Esophagus (tissue), 2 donors: ENCODE measurements around the gene ZNF76. TPM values are rescaled to one million over a fixed set of nuclear protein-coding genes. Genes with fewer than 3 reads are reported as not detected.

Experiments
- H3K27ac ChIP-seq, 2 donors: one replicate each; pipeline ENCODE4 v1.5.1; 2013; ENCODE audit warnings: low read depth in 2 of 2, mild to moderate bottlenecking in 2 of 2, inconsistent platforms in 1 of 2, low read length in 1 of 2, moderate library complexity in 1 of 2
- H3K27me3 ChIP-seq, 2 donors: one replicate each; pipeline ENCODE4 v1.6.1; 2013; ENCODE audit warnings: low read length in 2 of 2, control low read depth in 1 of 2, mild to moderate bottlenecking in 1 of 2; ENCODE audit not compliant: insufficient read depth in 2 of 2, control insufficient read depth in 1 of 2
- H3K36me3 ChIP-seq, 2 donors: one replicate each; pipeline ENCODE4 v1.6.1; 2013; ENCODE audit warnings: low read length in 1 of 2; ENCODE audit not compliant: control insufficient read depth in 2 of 2, insufficient read depth in 2 of 2
- H3K4me1 ChIP-seq, 2 donors: one replicate each; pipeline ENCODE4 v1.6.1; 2013; ENCODE audit warnings: low read length in 1 of 2; ENCODE audit not compliant: control insufficient read depth in 2 of 2, insufficient read depth in 2 of 2
- H3K4me3 ChIP-seq, 2 donors: one replicate each; pipeline ENCODE4 v1.5.1; 2013; ENCODE audit warnings: low read length in 2 of 2, mild to moderate bottlenecking in 2 of 2, low read depth in 1 of 2, moderate library complexity in 1 of 2
- H3K9me3 ChIP-seq, 2 donors: one replicate each; pipeline ENCODE4 v1.6.1; 2013; ENCODE audit warnings: mild to moderate bottlenecking in 2 of 2, low read depth in 1 of 2, low read length in 1 of 2, moderate library complexity in 1 of 2; ENCODE audit not compliant: control insufficient read depth in 2 of 2, insufficient read depth in 1 of 2
- WGBS, 2 donors: extraction: QIAGEN DNeasy Blood & Tissue Kit; methylation state at CpG; one replicate each; pipeline ENCODE4 v1.1.7; 2013; 5-methylcytosine and 5-hydroxymethylcytosine counted together
- polyA plus RNA-seq, 2 donors: library from polyadenylated mRNA; stranded (reverse); fragments of 200-250 nt; gene quantifications; one replicate each; pipeline ENCODE4 v1.2.3, GENCODE V29; 2013
- donor health status: healthy with polysubstance abuse.
- donor health status: Bipolar disorder and iron deficiency.

ZNF76 gene
- polyA plus RNA-seq, 2 donors, result 15.3 to 26.9 TPM

DNA sequence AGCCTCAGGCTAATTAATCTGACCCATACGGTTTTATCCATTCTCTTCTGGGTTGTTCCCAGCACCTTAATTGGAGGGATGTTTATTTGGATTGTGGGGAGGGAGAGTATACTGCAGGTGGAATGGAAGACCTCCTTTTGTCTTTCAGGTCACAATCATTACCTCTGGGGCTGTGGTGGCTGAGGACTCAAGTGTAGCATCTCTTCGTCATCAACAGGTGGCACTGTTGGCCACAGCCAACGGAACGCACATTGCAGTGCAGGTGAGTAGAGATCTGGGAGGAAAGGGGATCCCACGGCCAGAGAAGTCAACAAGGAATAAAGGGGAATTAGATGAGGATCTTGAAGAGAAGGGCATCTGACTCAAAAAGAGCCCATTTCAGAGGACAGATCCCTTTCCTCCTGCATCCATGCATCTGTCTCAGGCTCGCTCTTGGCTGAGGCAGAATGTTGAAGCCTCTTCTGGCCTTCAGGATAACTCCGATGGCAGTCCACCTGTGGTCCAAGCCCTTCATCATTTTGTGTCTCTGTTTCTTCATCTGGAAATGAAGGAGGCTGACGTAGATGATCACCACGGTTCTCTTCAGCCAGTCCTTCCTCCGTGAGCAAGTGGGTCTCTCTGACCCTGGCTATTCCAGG lies 34.9 kb downstream of the ZNF76 start:
- no peak overlapping the region for H3K27ac ChIP-seq
- no peaks in the 10 kb centered on the region for H3K27me3 ChIP-seq
- no peaks in the 10 kb centered on the region for H3K9me3 ChIP-seq
- no peak overlapping the region for H3K4me3 ChIP-seq
- WGBS, 2 donors, result 56 to 58% methylated on average over 10 of the region's 10 CpGs
- peaks cover 0 to 3% of the 10 kb centered on the region in 2 donors for H3K4me1 ChIP-seq
- peaks cover 16 to 42% of the 10 kb centered on the region in 2 donors for H3K36me3 ChIP-seq

DNA sequence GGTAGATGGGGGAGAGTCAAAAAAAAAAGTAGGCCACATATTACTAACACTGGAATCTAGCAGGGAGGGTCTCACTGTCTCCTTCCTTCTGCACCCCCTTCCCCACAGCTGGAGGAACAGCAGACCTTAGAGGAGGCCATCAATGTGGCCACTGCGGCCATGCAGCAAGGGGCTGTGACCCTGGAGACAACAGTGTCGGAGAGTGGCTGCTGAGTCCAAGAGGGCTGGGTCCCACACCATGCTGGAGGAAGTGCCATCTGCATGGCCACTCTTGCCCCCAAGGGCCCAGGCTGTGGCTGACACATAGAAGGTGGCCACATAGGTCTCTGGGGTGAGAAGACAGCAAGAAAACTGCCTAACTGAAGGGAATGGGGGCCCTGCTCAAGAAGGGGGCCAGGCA lies 35.5 kb downstream of the ZNF76 start:
- Histone ChIP-seq H3K27ac (no peak overlapping the region), H3K4me3 (no peak overlapping the region), H3K4me1 (peaks cover 0 to 3% of the 10 kb centered on the region in 2 donors), H3K27me3 (no peaks in the 10 kb centered on the region), H3K36me3 (peaks cover 11 to 39% of the 10 kb centered on the region in 2 donors), H3K9me3 (no peaks in the 10 kb centered on the region)
- 94 to 98% methylated on average over 2 of the region's 2 CpGs for WGBS, 2 donors

DNA sequence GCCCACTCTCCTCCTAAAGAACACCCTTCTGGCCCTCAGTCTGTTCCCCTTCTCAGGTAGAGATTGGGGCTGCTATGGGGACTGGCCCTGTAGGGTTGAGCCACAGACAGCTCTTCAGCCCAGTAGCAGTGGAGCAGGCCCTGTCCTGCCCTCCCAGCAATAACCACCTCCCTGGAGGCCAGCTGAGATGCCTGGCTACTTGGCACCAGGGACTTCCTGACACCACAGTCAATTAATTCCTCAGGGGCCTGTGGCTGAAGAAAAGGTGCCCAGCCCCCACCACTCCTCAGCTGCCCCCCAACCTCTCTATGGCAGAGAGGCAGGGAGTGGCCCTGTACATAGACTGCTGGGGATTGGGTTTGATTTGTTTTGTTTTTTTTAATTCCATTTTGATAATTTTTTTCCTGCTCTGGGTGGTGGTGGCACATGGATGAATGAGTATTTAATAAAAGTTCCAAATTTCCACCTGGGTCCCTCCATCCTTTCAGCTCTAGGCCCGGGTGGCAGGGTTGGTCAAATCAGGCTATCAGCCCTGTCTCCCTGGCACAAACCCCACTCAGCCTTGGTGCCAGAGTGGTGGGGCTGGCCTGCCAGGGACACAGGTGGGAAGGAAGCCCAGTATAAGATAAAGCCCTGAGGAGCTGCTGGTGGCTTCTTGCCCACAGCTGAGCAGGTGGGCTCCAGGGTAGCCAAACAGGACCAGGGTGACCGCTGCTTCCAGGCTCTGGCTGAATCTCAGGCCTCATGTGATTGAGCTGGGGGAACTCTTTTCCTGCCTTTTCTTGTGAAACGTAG lies 36.2 kb downstream of the ZNF76 start:
- Histone ChIP-seq H3K4me1 (peaks cover under 1 to 6% of the 10 kb centered on the region in 2 donors), H3K4me3 (no peak overlapping the region), H3K27me3 (no peaks in the 10 kb centered on the region), H3K36me3 (peaks cover 9 to 32% of the 10 kb centered on the region in 2 donors), H3K27ac (no peak overlapping the region), H3K9me3 (no peaks in the 10 kb centered on the region)
- 52 to 57% methylated on average over 3 of the region's 3 CpGs for WGBS, 2 donors

DNA sequence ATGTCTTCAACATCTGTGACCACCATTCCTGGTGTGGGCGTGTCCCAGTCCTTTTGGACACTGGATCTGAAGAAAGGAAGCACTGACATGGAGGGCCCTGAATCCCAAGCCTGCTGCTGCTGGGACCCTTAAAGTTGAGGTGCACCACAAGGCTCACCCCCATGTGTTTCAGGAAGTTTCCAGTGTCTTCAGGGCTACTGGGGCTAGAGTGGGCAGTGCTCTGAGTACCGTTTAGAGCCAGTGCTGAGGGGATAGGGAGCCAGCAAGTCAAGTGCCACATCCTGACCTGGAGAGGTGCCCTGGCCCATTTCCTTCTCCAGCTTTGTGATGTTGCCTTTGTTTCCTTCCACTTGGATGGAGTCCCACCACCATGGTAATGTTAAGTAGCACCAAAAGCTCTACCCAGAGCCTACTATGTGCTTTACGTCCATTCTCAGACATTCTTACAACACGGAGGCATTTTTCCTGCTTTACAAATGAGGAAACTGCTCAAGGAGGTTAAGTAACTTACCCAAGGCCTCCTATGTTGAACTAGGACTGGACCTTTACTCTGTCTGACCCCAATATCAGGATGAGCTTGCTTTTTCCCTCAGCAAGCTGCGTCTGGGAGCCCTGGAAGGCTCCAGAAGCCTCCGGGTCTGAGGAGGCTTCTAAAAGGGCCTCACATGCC lies 37.5 kb downstream of the ZNF76 start:
- Histone ChIP-seq H3K4me1 (peaks cover 4 to 9% of the 10 kb centered on the region in 2 donors), H3K36me3 (peaks cover 3 to 19% of the 10 kb centered on the region in 2 donors), H3K27ac (peak overlapping the region in 1 of 2 donors; percentile 64), H3K4me3 (no peak overlapping the region), H3K9me3 (no peaks in the 10 kb centered on the region), H3K27me3 (no peaks in the 10 kb centered on the region)
- 50 to 55% methylated on average over 6 of the region's 6 CpGs for WGBS, 2 donors

DNA sequence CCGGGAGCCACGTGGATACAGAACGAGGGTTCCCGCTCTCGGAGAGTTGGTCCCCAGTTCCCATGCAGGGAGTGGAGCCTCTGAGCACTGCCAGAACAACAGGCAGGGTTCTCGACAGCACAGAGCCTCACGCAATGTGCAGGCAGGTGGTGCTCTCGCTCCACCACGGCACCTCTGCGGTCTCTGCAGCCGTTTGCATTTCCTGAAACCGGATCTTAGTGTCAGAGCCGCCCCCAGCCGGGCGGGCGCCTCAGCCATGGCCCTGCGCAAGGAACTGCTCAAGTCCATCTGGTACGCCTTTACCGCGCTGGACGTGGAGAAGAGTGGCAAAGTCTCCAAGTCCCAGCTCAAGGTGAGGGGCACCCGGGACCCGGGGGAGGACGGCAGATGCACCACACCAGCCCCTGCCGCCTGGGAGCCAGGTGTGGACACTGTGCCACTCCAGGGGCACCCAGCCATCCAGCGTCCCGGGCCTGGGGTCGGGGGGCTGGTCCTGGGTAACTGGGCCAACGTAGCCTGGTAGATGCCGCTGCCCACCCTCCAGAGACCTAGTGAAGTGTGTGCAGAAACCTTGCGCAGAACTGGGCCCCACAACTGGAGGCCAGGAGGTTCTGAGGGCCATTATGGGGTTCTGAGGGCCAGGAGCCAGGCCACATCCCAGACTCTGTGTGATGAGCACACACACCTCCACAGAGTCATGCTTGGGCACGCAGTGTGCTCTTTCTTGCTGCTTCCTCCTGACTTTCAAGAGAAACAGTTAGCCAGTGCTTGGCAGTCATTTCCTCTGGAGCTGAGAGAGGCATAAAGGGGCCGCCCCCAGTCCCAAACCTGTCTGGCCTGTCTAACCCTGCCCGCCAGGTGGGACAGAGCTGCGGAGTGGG lies 38.3 kb downstream of the ZNF76 start, which contains the start of gene DEF6:
TSS of gene DEF6 (plus strand) at position 218 of the 881 bp plus-strand sequence. CDS start at position 257, 39 bp downstream.
- Histone ChIP-seq H3K27ac (peak within 1 kb of the TSS; percentile 93 to 95), H3K4me1 (peaks cover 4 to 9% of the 10 kb centered on the region in 2 donors), H3K9me3 (no peaks in the 10 kb centered on the region), H3K27me3 (no peaks in the 10 kb centered on the region), H3K36me3 (peaks cover 0 to 12% of the 10 kb centered on the region in 2 donors), H3K4me3 (peak within 1 kb of the TSS; percentile 65 to 70)
- WGBS, 2 donors, result 13% methylated on average over 34 to 35 of the region's 35 CpGs

DNA sequence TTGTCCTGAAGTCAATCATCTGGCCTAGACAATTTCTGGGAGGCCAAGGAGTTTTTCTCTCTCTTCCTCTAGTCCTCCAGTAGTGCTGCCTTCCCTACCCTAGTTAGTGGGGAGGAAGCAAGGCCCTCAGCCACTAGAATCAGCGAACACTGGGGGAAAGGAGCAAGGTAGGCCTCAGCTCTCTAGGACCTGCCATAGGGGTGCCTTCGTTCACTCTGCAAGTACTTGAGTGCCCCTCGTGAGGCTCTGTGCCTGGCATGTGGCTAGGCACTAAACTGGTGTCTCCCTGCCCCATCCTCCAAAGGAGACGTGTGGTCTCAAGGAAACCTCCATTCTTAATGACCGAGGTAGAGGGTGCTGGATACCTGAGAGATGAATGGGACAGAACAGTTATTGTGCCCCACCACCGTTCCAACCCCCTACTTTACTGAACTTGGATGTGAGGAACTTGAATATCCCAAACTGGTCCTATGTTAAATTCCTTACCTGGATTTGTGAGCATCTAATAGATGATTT lies 39.1 kb downstream of the ZNF76 start:
- H3K4me1 ChIP-seq, result peaks cover 4 to 9% of the 10 kb centered on the region in 2 donors
- peak overlapping the region; percentile 93 to 95 for H3K27ac ChIP-seq
- H3K36me3 ChIP-seq, result peaks cover 0 to 10% of the 10 kb centered on the region in 2 donors
- 45 to 59% methylated on average over 6 of the region's 6 CpGs for WGBS, 2 donors
- H3K9me3 ChIP-seq, result no peaks in the 10 kb centered on the region
- no peaks in the 10 kb centered on the region for H3K27me3 ChIP-seq
- peak overlapping the region; percentile 65 to 70 for H3K4me3 ChIP-seq

DNA sequence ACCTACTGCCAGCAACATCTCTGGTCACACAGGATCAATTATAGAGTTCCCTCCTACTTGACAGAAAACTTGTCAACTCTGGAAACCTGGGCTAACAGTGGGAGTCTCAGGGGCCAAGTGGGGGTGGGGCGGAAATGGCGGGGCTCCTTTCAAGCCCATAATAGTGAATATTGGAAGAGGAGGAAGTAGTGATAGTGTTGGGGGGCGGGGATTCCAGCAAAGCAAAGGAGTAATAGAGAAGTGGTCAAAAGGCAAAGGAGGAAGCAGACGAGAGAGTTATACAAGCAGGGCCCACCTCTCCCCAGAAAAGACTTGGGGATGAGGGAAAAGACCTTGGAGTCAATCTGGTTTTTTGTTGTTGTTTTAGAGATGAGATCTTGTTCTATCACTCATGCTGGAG lies 40.1 kb downstream of the ZNF76 start:
- H3K36me3 ChIP-seq, result peaks cover 0 to 10% of the 10 kb centered on the region in 2 donors
- H3K9me3 ChIP-seq, result no peaks in the 10 kb centered on the region
- peaks cover 8 to 9% of the 10 kb centered on the region in 2 donors for H3K4me1 ChIP-seq
- H3K4me3 ChIP-seq, result no peak overlapping the region
- WGBS, 2 donors, result 76 to 79% methylated on average over 4 of the region's 4 CpGs
- H3K27me3 ChIP-seq, result no peaks in the 10 kb centered on the region
- peak overlapping the region in 1 of 2 donors; percentile 59 for H3K27ac ChIP-seq

DNA sequence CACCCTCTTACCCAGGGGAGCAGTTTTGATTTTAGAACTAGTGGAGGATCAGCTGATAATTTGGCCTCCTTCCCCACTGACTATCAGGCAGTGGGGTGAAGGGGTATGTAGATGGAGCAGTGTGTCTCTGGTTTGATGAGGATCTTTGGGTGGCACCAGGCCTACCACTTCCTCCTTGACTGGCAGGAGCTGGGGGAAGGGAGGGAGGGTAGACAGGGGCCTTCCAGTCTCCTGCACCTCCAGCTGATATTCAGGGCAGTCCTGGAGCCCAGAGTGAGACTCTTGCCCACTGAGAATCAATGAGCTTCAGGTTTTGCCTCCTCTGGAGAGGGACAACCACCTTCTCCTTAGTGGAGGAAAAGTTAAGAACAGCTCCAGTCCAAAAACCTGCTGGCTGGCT lies 41.3 kb downstream of the ZNF76 start:
- peaks cover 0 to 2% of the 10 kb centered on the region in 2 donors for H3K36me3 ChIP-seq
- H3K9me3 ChIP-seq, result no peaks in the 10 kb centered on the region
- no peak overlapping the region for H3K4me3 ChIP-seq
- no peaks in the 10 kb centered on the region for H3K27me3 ChIP-seq
- H3K4me1 ChIP-seq, result peaks cover 8 to 9% of the 10 kb centered on the region in 2 donors
- H3K27ac ChIP-seq, result peak overlapping the region; percentile 56 to 73
